NT2/D1 (cell line): ENCODE data around the gene PIK3R6.

ENCODE experiments used
- SUZ12 ChIP-seq: IDR thresholded peaks from 2 replicates; pipeline ENCODE4 v1.6.1; 2011; ENCODE audit not compliant: insufficient read length, insufficient read depth; ENCODE audit errors: extremely low read depth
- YY1 ChIP-seq: IDR thresholded peaks from 2 replicates; pipeline ENCODE4 v1.6.1; 2011; ENCODE audit not compliant: insufficient read length, insufficient read depth
- ZNF274 ChIP-seq: IDR thresholded peaks from 2 replicates; pipeline ENCODE4 v1.6.1; 2011; ENCODE audit warnings: mild to moderate bottlenecking, low read depth, low read length

DNA sequence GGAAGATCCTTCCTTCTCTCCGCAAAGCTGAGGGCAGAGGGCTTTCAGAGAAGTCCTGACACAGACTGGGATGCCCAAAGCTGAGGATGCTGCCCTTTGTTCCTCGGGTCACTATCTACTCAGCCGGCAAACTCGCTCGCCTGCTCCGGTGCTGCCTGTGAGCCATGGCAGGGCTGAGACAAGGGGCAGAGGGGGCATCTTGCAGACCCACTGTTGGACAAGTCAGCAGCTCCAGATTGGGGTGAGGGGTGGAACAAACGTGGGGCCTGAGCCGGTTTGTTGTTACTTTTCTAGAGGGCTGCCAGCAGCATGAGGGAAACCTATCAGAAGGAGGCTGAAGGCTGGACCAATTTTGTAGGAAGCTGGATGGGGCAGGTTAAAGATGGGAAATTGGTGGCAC is 47.1 kb upstream of the PIK3R6 start:
- TF ChIP-seq ZNF274 (no peak), YY1 (no peak), SUZ12 (no peak)
